NCI-H146 treated with DMSO at 0.1 percent for 48 hours (cell line): ENCODE measurements around the gene SH3BP5L.

ENCODE experiments used
- DNase-seq: peaks from one replicate; lab custom pipeline; 2025; ENCODE audit not compliant: unreplicated experiment; lab: John Stamatoyannopoulos, UW

Gene SH3BP5L

GRCh38 chr1:248782416-248783141 lies 43.1 kb downstream of the SH3BP5L start:
- DNase-seq, result no peak

GRCh38 chr1:248779350-248779749 lies 46.4 kb downstream of the SH3BP5L start:
- no peak for DNase-seq

- DNase-seq, result no peak
Measured at GRCh38 chr1:248778906-248779305, 46.8 kb downstream of the SH3BP5L start.

- no peak for DNase-seq
Measured at GRCh38 chr1:248776991-248777390, 48.7 kb downstream of the SH3BP5L start.

GRCh38 chr1:248775441-248775840 lies 50.3 kb downstream of the SH3BP5L start:
- no peak for DNase-seq
